ENCODE measurements around the gene TPSB2. TPM values are rescaled to one million over a fixed set of nuclear protein-coding genes. Genes with fewer than 3 reads are reported as not detected.

Gene TPSB2
- total and polyA plus RNA-seq, 2 donors (not counting 1 experiment from before 2014, with no cell fraction given) = not detected

DNA sequence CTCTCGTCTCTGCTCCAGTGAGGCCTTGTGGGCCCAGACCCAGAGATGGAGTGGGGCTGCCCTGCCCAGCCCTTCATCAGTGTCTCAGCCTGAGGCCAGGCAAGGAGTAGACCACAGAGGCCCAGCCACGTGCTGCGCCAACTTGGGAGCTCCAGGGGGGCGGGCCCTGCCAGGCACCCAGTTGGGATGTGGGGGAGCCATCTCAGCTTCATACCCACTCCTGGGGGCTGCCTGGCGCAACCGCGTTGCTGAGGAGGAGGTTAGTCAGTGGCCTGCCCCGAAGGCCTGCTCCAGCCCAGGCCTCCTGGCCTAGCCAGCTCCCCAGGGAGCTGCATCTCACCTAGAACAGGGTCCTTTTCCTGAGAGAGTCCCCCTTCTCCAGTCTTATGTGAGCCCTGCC lies 16.8 kb downstream of the TPSB2 start:
- TF ChIP-seq, protein P1, sequence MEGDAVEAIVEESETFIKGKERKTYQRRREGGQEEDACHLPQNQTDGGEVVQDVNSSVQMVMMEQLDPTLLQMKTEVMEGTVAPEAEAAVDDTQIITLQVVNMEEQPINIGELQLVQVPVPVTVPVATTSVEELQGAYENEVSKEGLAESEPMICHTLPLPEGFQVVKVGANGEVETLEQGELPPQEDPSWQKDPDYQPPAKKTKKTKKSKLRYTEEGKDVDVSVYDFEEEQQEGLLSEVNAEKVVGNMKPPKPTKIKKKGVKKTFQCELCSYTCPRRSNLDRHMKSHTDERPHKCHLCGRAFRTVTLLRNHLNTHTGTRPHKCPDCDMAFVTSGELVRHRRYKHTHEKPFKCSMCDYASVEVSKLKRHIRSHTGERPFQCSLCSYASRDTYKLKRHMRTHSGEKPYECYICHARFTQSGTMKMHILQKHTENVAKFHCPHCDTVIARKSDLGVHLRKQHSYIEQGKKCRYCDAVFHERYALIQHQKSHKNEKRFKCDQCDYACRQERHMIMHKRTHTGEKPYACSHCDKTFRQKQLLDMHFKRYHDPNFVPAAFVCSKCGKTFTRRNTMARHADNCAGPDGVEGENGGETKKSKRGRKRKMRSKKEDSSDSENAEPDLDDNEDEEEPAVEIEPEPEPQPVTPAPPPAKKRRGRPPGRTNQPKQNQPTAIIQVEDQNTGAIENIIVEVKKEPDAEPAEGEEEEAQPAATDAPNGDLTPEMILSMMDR (conservative IDR thresholded peaks at IDR 0.05 in 1 of 2, IDR thresholded peaks at IDR 0.05 in 1 of 2; ENCODE audit: low read depth in 1 of 2, low read length in 2 of 2) = no peak
- TF ChIP-seq EZH2 (IDR thresholded peaks at IDR 0.05; ENCODE audit: low read length, missing control alignments) = no peak
- Histone ChIP-seq H3K79me2 (ENCODE audit: control insufficient read depth, insufficient read depth, low read length) (no peaks in the 10 kb centered on the region), H3K4me1 (ENCODE audit: control insufficient read depth, extremely low read depth, insufficient read depth, low read length) (no peaks in the 10 kb centered on the region), H3K9me3 (ENCODE audit: control insufficient read depth, insufficient read depth, low read depth, low read length) (no peaks in the 10 kb centered on the region), H3K9ac (ENCODE audit: insufficient read depth, low read length) (no peak overlapping the region), H3K27ac (ENCODE audit: insufficient read depth, low read length) (no peak overlapping the region), H3K4me3 (replicated peaks in 1 of 4; ENCODE audit: control extremely low read depth in 1 of 4, insufficient read depth in 1 of 4, low read depth in 3 of 4, low read length in 4 of 4) (no peak overlapping the region), H3K4me2 (ENCODE audit: extremely low read depth, insufficient read depth, low read length) (no peak overlapping the region), H3K27me3 (ENCODE audit: control insufficient read depth, insufficient read depth, low read length) (no peaks in the 10 kb centered on the region), H2AFZ (ENCODE audit: low read length) (no peak overlapping the region), H3K36me3 (ENCODE audit: control insufficient read depth, insufficient read depth, low read length) (no peaks in the 10 kb centered on the region), H4K20me1 (ENCODE audit: control insufficient read depth, extremely low read depth, insufficient read depth, low read length) (no peaks in the 10 kb centered on the region)
- no peak for DNase-seq (ENCODE audit: low read depth in 2 of 2)

DNA sequence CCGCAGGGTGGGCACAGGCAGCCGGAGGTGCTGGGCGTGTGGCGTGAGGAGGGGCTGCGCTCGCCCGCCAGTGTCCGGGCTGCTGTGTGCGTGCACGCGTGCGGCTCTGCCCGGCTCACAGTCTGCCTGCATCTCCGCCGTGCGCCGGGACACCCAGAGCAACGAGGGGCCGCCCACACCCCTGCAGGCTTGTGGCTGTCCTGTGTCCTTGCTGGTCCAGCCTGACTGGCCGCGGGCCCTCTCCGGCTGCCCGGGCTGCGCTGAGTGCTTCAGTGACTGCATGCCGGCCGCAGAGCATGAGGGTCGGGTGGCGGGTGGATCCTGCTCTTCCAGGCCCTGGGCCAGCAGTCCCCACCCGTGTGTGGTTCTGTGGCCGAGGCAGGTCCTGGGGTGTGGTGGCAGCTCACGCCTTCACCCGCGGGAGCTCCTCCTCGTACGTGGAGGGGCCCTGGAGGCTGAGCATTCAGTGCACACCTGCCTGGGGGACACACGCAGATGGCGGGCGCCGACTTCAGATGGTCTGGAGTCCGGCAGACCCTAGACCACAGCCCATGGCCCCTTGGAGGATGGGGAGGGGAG lies 17.3 kb downstream of the TPSB2 start:
- Histone ChIP-seq H4K20me1 (ENCODE audit: control insufficient read depth, extremely low read depth, insufficient read depth, low read length) (no peaks in the 10 kb centered on the region), H3K79me2 (ENCODE audit: control insufficient read depth, insufficient read depth, low read length) (no peaks in the 10 kb centered on the region), H3K9ac (ENCODE audit: insufficient read depth, low read length) (no peak overlapping the region), H3K4me2 (ENCODE audit: extremely low read depth, insufficient read depth, low read length) (no peak overlapping the region), H3K36me3 (ENCODE audit: control insufficient read depth, insufficient read depth, low read length) (no peaks in the 10 kb centered on the region), H3K4me1 (ENCODE audit: control insufficient read depth, extremely low read depth, insufficient read depth, low read length) (no peaks in the 10 kb centered on the region), H3K27me3 (ENCODE audit: control insufficient read depth, insufficient read depth, low read length) (no peaks in the 10 kb centered on the region), H2AFZ (ENCODE audit: low read length) (no peak overlapping the region), H3K4me3 (replicated peaks in 1 of 4; ENCODE audit: control extremely low read depth in 1 of 4, insufficient read depth in 1 of 4, low read depth in 3 of 4, low read length in 4 of 4) (no peak overlapping the region), H3K9me3 (ENCODE audit: control insufficient read depth, insufficient read depth, low read depth, low read length) (no peaks in the 10 kb centered on the region), H3K27ac (ENCODE audit: insufficient read depth, low read length) (no peak overlapping the region)
- TF ChIP-seq, protein P1 (conservative IDR thresholded peaks at IDR 0.05 in 1 of 2, IDR thresholded peaks at IDR 0.05 in 1 of 2; ENCODE audit: low read depth in 1 of 2, low read length in 2 of 2) = no peak
- no peak for TF ChIP-seq EZH2 (IDR thresholded peaks at IDR 0.05; ENCODE audit: low read length, missing control alignments)
- no peak for DNase-seq (ENCODE audit: low read depth in 2 of 2)

DNA sequence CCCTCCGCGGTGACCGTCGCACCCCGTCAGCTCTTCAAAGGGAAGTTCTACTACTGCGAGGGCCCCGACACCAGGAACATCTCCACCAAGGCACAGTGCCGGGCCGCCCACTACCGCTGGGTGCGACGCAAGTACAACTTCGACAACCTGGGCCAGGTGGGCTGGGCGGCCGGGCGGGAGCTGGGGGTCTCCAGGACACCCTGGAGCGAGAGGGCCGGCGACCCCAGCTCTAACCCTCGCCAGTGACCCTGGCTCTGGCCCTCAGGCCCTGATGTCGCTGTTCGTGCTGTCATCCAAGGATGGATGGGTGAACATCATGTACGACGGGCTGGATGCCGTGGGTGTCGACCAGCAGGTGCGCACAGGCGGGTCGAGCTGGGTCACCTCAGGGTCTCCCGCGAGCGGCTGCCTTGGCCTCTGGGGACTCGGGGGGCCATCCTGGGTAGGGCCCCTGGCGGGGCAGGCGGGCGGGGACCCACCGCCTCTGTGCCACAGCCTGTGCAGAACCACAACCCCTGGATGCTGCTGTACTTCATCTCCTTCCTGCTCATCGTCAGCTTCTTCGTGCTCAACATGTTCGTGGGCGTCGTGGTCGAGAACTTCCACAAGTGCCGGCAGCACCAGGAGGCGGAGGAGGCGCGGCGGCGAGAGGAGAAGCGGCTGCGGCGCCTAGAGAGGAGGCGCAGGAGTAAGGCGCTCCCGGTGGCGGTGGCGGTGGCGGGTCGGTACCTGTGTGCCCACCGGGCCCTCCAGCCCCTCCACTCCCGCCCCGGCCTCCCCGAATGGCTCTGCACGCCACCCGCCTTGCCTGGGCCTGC lies 18.3 kb downstream of the TPSB2 start:
- no peaks in the 10 kb centered on the region for H3K79me2 ChIP-seq (ENCODE audit: control insufficient read depth, insufficient read depth, low read length)
- no peaks in the 10 kb centered on the region for H3K27me3 ChIP-seq (ENCODE audit: control insufficient read depth, insufficient read depth, low read length)
- H3K4me3 ChIP-seq (replicated peaks in 1 of 4; ENCODE audit: control extremely low read depth in 1 of 4, insufficient read depth in 1 of 4, low read depth in 3 of 4, low read length in 4 of 4) = no peak overlapping the region
- no peaks in the 10 kb centered on the region for H3K9me3 ChIP-seq (ENCODE audit: control insufficient read depth, insufficient read depth, low read depth, low read length)
- no peaks in the 10 kb centered on the region for H3K36me3 ChIP-seq (ENCODE audit: control insufficient read depth, insufficient read depth, low read length)
- no peaks in the 10 kb centered on the region for H4K20me1 ChIP-seq (ENCODE audit: control insufficient read depth, extremely low read depth, insufficient read depth, low read length)
- H3K4me2 ChIP-seq (ENCODE audit: extremely low read depth, insufficient read depth, low read length) = no peak overlapping the region
- no peak overlapping the region for H3K9ac ChIP-seq (ENCODE audit: insufficient read depth, low read length)
- no peaks in the 10 kb centered on the region for H3K4me1 ChIP-seq (ENCODE audit: control insufficient read depth, extremely low read depth, insufficient read depth, low read length)
- DNase-seq (ENCODE audit: low read depth in 2 of 2) = no peak
- H2AFZ ChIP-seq (ENCODE audit: low read length) = no peak overlapping the region
- no peak overlapping the region for H3K27ac ChIP-seq (ENCODE audit: insufficient read depth, low read length)
- no peak for TF ChIP-seq EZH2 (IDR thresholded peaks at IDR 0.05; ENCODE audit: low read length, missing control alignments)
- TF ChIP-seq, protein P1 (conservative IDR thresholded peaks at IDR 0.05 in 1 of 2, IDR thresholded peaks at IDR 0.05 in 1 of 2; ENCODE audit: low read depth in 1 of 2, low read length in 2 of 2) = no peak

Measured in fibroblast of lung (primary cell).